ENCODE data around the gene CYP4F22.
"Not testable (repeated sequence)": the region's sequence is repeated elsewhere in the genome, so short reads cannot be mapped to it uniquely, and the experiment has no call there.

Gene CYP4F22

GRCh38 chr19:15508035-15508710 lies at the start of gene CYP4F22:
Gene CYP4F22, plus strand, starts transcription at chr19:15508525. Its CDS starts 16,812 bp downstream, at chr19:15525337.
- no peaks in the 10 kb centered on the region for H3K36me3 ChIP-seq (ENCODE audit: control insufficient read depth, low read depth, low read length)
- no peaks in the 10 kb centered on the region for H3K27me3 ChIP-seq (ENCODE audit: control insufficient read depth, insufficient read depth, low read length)
- no peak within 1 kb of the TSS for H3K9ac ChIP-seq (ENCODE audit: low read length)
- H3K4me1 ChIP-seq (ENCODE audit: control insufficient read depth, low read depth, low read length), result no peaks in the 10 kb centered on the region
- H3K27ac ChIP-seq (ENCODE audit: low read length), result no peak within 1 kb of the TSS
- peaks cover 35% of the 10 kb centered on the region for H3K9me3 ChIP-seq (ENCODE audit: control insufficient read depth, low read depth, low read length)
- H3K4me3 ChIP-seq (ENCODE audit: low read length), result no peak within 1 kb of the TSS

GRCh38 chr19:15461694-15462093 lies 46.6 kb upstream of the CYP4F22 start:
- no peaks in the 10 kb centered on the region for H3K4me1 ChIP-seq (ENCODE audit: control insufficient read depth, low read depth, low read length)
- no peak overlapping the region for H3K9ac ChIP-seq (ENCODE audit: low read length)
- no peaks in the 10 kb centered on the region for H3K9me3 ChIP-seq (ENCODE audit: control insufficient read depth, low read depth, low read length)
- no peak overlapping the region for H3K27ac ChIP-seq (ENCODE audit: low read length)
- no peaks in the 10 kb centered on the region for H3K36me3 ChIP-seq (ENCODE audit: control insufficient read depth, low read depth, low read length)
- H3K4me3 ChIP-seq (ENCODE audit: low read length), result no peak overlapping the region
- H3K27me3 ChIP-seq (ENCODE audit: control insufficient read depth, insufficient read depth, low read length), result peaks cover 42% of the 10 kb centered on the region

GRCh38 chr19:15463861-15464371 lies 44.4 kb upstream of the CYP4F22 start:
- Histone ChIP-seq H3K9me3 (ENCODE audit: control insufficient read depth, low read depth, low read length) (no peaks in the 10 kb centered on the region), H3K4me3 (ENCODE audit: low read length) (no peak overlapping the region), H3K4me1 (ENCODE audit: control insufficient read depth, low read depth, low read length) (no peaks in the 10 kb centered on the region), H3K27me3 (ENCODE audit: control insufficient read depth, insufficient read depth, low read length) (peaks cover 42% of the 10 kb centered on the region), H3K9ac (ENCODE audit: low read length) (no peak overlapping the region), H3K27ac (ENCODE audit: low read length) (no peak overlapping the region), H3K36me3 (ENCODE audit: control insufficient read depth, low read depth, low read length) (no peaks in the 10 kb centered on the region)

- H3K4me1 ChIP-seq (ENCODE audit: control insufficient read depth, low read depth, low read length), result no peaks in the 10 kb centered on the region
- H3K36me3 ChIP-seq (ENCODE audit: control insufficient read depth, low read depth, low read length), result no peaks in the 10 kb centered on the region
- no peaks in the 10 kb centered on the region for H3K9me3 ChIP-seq (ENCODE audit: control insufficient read depth, low read depth, low read length)
- H3K4me3 ChIP-seq (ENCODE audit: low read length), result no peak within 1 kb of the TSS
- no peak within 1 kb of the TSS for H3K9ac ChIP-seq (ENCODE audit: low read length)
- peaks cover 45% of the 10 kb centered on the region for H3K27me3 ChIP-seq (ENCODE audit: control insufficient read depth, insufficient read depth, low read length)
- H3K27ac ChIP-seq (ENCODE audit: low read length), result no peak within 1 kb of the TSS
Measured at GRCh38 chr19:15464394-15465385, 43.6 kb upstream of the CYP4F22 start, which contains the start of gene RASAL3. Gene RASAL3, minus strand, starts transcription at chr19:15464544. Its CDS starts 186 bp downstream, at chr19:15464358.

- H3K27me3 ChIP-seq (ENCODE audit: control insufficient read depth, insufficient read depth, low read length), result peaks cover 37% of the 10 kb centered on the region
- no peaks in the 10 kb centered on the region for H3K9me3 ChIP-seq (ENCODE audit: control insufficient read depth, low read depth, low read length)
- H3K4me1 ChIP-seq (ENCODE audit: control insufficient read depth, low read depth, low read length), result no peaks in the 10 kb centered on the region
- no peak overlapping the region for H3K27ac ChIP-seq (ENCODE audit: low read length)
- no peak overlapping the region for H3K4me3 ChIP-seq (ENCODE audit: low read length)
- H3K9ac ChIP-seq (ENCODE audit: low read length), result no peak overlapping the region
- H3K36me3 ChIP-seq (ENCODE audit: control insufficient read depth, low read depth, low read length), result no peaks in the 10 kb centered on the region
Measured at GRCh38 chr19:15466851-15467733, 41.2 kb upstream of the CYP4F22 start.

- Histone ChIP-seq H3K9me3 (ENCODE audit: control insufficient read depth, low read depth, low read length) (no peaks in the 10 kb centered on the region), H3K27me3 (ENCODE audit: control insufficient read depth, insufficient read depth, low read length) (peaks cover 37% of the 10 kb centered on the region), H3K27ac (ENCODE audit: low read length) (no peak overlapping the region), H3K4me3 (ENCODE audit: low read length) (no peak overlapping the region), H3K9ac (ENCODE audit: low read length) (no peak overlapping the region), H3K4me1 (ENCODE audit: control insufficient read depth, low read depth, low read length) (no peaks in the 10 kb centered on the region), H3K36me3 (ENCODE audit: control insufficient read depth, low read depth, low read length) (no peaks in the 10 kb centered on the region)
Measured at GRCh38 chr19:15467734-15468214, 40.6 kb upstream of the CYP4F22 start.

- no peak overlapping the region for H3K27ac ChIP-seq (ENCODE audit: low read length)
- no peak overlapping the region for H3K9ac ChIP-seq (ENCODE audit: low read length)
- peaks cover 37% of the 10 kb centered on the region for H3K27me3 ChIP-seq (ENCODE audit: control insufficient read depth, insufficient read depth, low read length)
- H3K9me3 ChIP-seq (ENCODE audit: control insufficient read depth, low read depth, low read length), result no peaks in the 10 kb centered on the region
- H3K4me3 ChIP-seq (ENCODE audit: low read length), result no peak overlapping the region
- no peaks in the 10 kb centered on the region for H3K36me3 ChIP-seq (ENCODE audit: control insufficient read depth, low read depth, low read length)
- no peaks in the 10 kb centered on the region for H3K4me1 ChIP-seq (ENCODE audit: control insufficient read depth, low read depth, low read length)
Measured at GRCh38 chr19:15468675-15469512, 39.4 kb upstream of the CYP4F22 start.

- no peaks in the 10 kb centered on the region for H3K36me3 ChIP-seq (ENCODE audit: control insufficient read depth, low read depth, low read length)
- H3K27ac ChIP-seq (ENCODE audit: low read length), result no peak overlapping the region
- H3K4me1 ChIP-seq (ENCODE audit: control insufficient read depth, low read depth, low read length), result no peaks in the 10 kb centered on the region
- H3K27me3 ChIP-seq (ENCODE audit: control insufficient read depth, insufficient read depth, low read length), result peaks cover 37% of the 10 kb centered on the region
- no peaks in the 10 kb centered on the region for H3K9me3 ChIP-seq (ENCODE audit: control insufficient read depth, low read depth, low read length)
- H3K9ac ChIP-seq (ENCODE audit: low read length), result no peak overlapping the region
- H3K4me3 ChIP-seq (ENCODE audit: low read length), result peak overlapping the region; percentile 37
Measured at GRCh38 chr19:15469513-15470297, 38.6 kb upstream of the CYP4F22 start.

- Histone ChIP-seq H3K27me3 (ENCODE audit: control insufficient read depth, insufficient read depth, low read length) (peaks cover 37% of the 10 kb centered on the region), H3K4me1 (ENCODE audit: control insufficient read depth, low read depth, low read length) (no peaks in the 10 kb centered on the region), H3K9me3 (ENCODE audit: control insufficient read depth, low read depth, low read length) (no peaks in the 10 kb centered on the region), H3K27ac (ENCODE audit: low read length) (no peak overlapping the region), H3K4me3 (ENCODE audit: low read length) (no peak overlapping the region), H3K9ac (ENCODE audit: low read length) (no peak overlapping the region), H3K36me3 (ENCODE audit: control insufficient read depth, low read depth, low read length) (no peaks in the 10 kb centered on the region)
Measured at GRCh38 chr19:15471639-15472101, 36.7 kb upstream of the CYP4F22 start.

- H3K9me3 ChIP-seq (ENCODE audit: control insufficient read depth, low read depth, low read length); H3K4me1 ChIP-seq (ENCODE audit: control insufficient read depth, low read depth, low read length); H3K27ac ChIP-seq (ENCODE audit: low read length); H3K36me3 ChIP-seq (ENCODE audit: control insufficient read depth, low read depth, low read length); H3K4me3 ChIP-seq (ENCODE audit: low read length); H3K9ac ChIP-seq (ENCODE audit: low read length): not testable (repeated sequence)
- H3K27me3 ChIP-seq (ENCODE audit: control insufficient read depth, insufficient read depth, low read length), result peaks cover 16% of the 10 kb centered on the region
Measured at GRCh38 chr19:15473821-15474220, 34.5 kb upstream of the CYP4F22 start.
